Measurements from ENCODE around the gene PDS5A. TPM values are rescaled to one million over a fixed set of nuclear protein-coding genes. Genes with fewer than 3 reads are reported as not detected.
"Not testable (repeated sequence)": the region's sequence is repeated elsewhere in the genome, so short reads cannot be mapped to it uniquely, and the experiment has no call there.

The PDS5A gene
- total and polyA plus RNA-seq, 9 of the 15 experiments (the other 6 are each of a cell fraction or from before 2014, with no cell fraction given) = 16.4 to 85.4 (median 70.0) TPM

GRCh38 chr4:39802005-39802404, 175.7 kb downstream of the PDS5A start:
- no TSS peak for BruUV-seq (replicated peaks)
- Histone ChIP-seq H3K79me2 (ENCODE audit: control insufficient read depth, insufficient read depth, low read length) (no peaks in the 10 kb centered on the region), H3K4me2 (ENCODE audit: insufficient read depth, low read length) (no peak overlapping the region), H3K9ac (ENCODE audit: insufficient read depth in 1 of 2, low read depth in 2 of 2, low read length in 2 of 2) (no peak overlapping the region), H3K36me3 (ENCODE audit: control insufficient read depth, insufficient read depth, low read length) (no peaks in the 10 kb centered on the region), H3K27ac (ENCODE audit: extremely low read depth, low read depth, low read length) (no peak overlapping the region), H3K4me1 (replicated peaks in 1 of 2; ENCODE audit: control insufficient read depth in 2 of 2, insufficient read depth in 2 of 2, low read length in 2 of 2) (no peaks in the 10 kb centered on the region; a peak in 1 of 5 replicates), H3K9me3 (replicated peaks; ENCODE audit: control insufficient read depth, insufficient read depth, low read depth, low read length) (no peaks in the 10 kb centered on the region), H2AFZ (ENCODE audit: low read depth, low read length) (no peak overlapping the region), H3K27me3 (ENCODE audit: control insufficient read depth in 2 of 2, insufficient read depth in 2 of 2, low read length in 2 of 2) (no peaks in the 10 kb centered on the region), H4K20me1 (replicated peaks; ENCODE audit: control insufficient read depth, insufficient read depth, low read length) (no peaks in the 10 kb centered on the region), H3K9me1 (ENCODE audit: control insufficient read depth, insufficient read depth, low read length) (no peaks in the 10 kb centered on the region), H3K4me3 (no peak overlapping the region)
- CTCF ChIA-PET (ENCODE audit: low intra/inter-chr PET ratio) = no interaction called here
- 10% methylated on average over 4 of the region's 4 CpGs for WGBS (ENCODE audit: insufficient coverage, low coverage, missing lambda C conversion rate)
- in situ Hi-C loops (cut with MboI) = no loop called here
- POLR2A ChIA-PET = no interaction called here
- TF ChIP-seq NFYB (IDR thresholded peaks at IDR 0.05; ENCODE audit: extremely low read depth, insufficient read length) (no peak), ZNF143 (CRISPR knock-in tag; IDR thresholded peaks at IDR 0.05) (no peak), ARID3A (IDR thresholded peaks at IDR 0.05; ENCODE audit: borderline replicate concordance, low read depth, low read length) (no peak), RFX7 (CRISPR knock-in tag; IDR thresholded peaks at IDR 0.05) (no peak), SMARCE1 (IDR thresholded peaks at IDR 0.05) (no peak), ZBTB5 (IDR thresholded peaks at IDR 0.05) (no peak), ZNF384 (IDR thresholded peaks at IDR 0.05; ENCODE audit: low read depth, low read length) (0 out of 2 replicates have a peak, but pooled peaks have one; percentile 9), LCOR (CRISPR knock-in tag; IDR thresholded peaks at IDR 0.05) (no peak), ELF2 (CRISPR knock-in tag; IDR thresholded peaks at IDR 0.05) (no peak), ZNF121 (CRISPR knock-in tag; conservative IDR thresholded peaks at IDR 0.05) (peak; percentile 58; the same call in 1 of the 2 replicates), POLR2G (IDR thresholded peaks at IDR 0.05; ENCODE audit: low read depth, low read length) (no peak), PTTG1 (tag; IDR thresholded peaks at IDR 0.05; ENCODE audit: low read depth) (no peak), CCAR2 (IDR thresholded peaks at IDR 0.05; ENCODE audit: low read depth, low read length) (no peak)
- intact Hi-C loops (cut with micrococcal nuclease) = no loop called here
- FAIRE-seq (no peak), ATAC-seq (no peak), DNase-seq (ENCODE audit: extremely low read depth in 1 of 4, low spot score in 3 of 4) (no peak)

GRCh38 chr4:39792976-39793375, 184.7 kb downstream of the PDS5A start:
- intact Hi-C loops (cut with micrococcal nuclease); H3K79me2 ChIP-seq (ENCODE audit: control insufficient read depth, insufficient read depth, low read length); H3K4me2 ChIP-seq (ENCODE audit: insufficient read depth, low read length); H3K36me3 ChIP-seq (ENCODE audit: control insufficient read depth, insufficient read depth, low read length); ATAC-seq; BruUV-seq (replicated peaks); H3K9ac ChIP-seq (ENCODE audit: insufficient read depth in 1 of 2, low read depth in 2 of 2, low read length in 2 of 2); H3K9me1 ChIP-seq (ENCODE audit: control insufficient read depth, insufficient read depth, low read length); H2AFZ ChIP-seq (ENCODE audit: low read depth, low read length); H3K9me3 ChIP-seq (replicated peaks; ENCODE audit: control insufficient read depth, insufficient read depth, low read depth, low read length); DNase-seq (ENCODE audit: extremely low read depth in 1 of 4, low spot score in 3 of 4); H3K4me3 ChIP-seq; H3K27me3 ChIP-seq (ENCODE audit: control insufficient read depth in 2 of 2, insufficient read depth in 2 of 2, low read length in 2 of 2); POLR2A ChIA-PET; H3K4me1 ChIP-seq (replicated peaks in 1 of 2; ENCODE audit: control insufficient read depth in 2 of 2, insufficient read depth in 2 of 2, low read length in 2 of 2); in situ Hi-C loops (cut with MboI); CTCF ChIA-PET (ENCODE audit: low intra/inter-chr PET ratio); H4K20me1 ChIP-seq (replicated peaks; ENCODE audit: control insufficient read depth, insufficient read depth, low read length); H3K27ac ChIP-seq (ENCODE audit: extremely low read depth, low read depth, low read length); FAIRE-seq: not testable (repeated sequence)
- WGBS (ENCODE audit: insufficient coverage, low coverage, missing lambda C conversion rate) = 76% methylated on average over 13 of the region's 13 CpGs

Data from K562 (cell line).